NCI-H1048 (cell line): Measurements from ENCODE around the gene INPP4B.

ENCODE experiments used
- DNase-seq: peaks from one replicate; lab custom pipeline; 2025; lab: John Stamatoyannopoulos, UW

Gene INPP4B

DNA sequence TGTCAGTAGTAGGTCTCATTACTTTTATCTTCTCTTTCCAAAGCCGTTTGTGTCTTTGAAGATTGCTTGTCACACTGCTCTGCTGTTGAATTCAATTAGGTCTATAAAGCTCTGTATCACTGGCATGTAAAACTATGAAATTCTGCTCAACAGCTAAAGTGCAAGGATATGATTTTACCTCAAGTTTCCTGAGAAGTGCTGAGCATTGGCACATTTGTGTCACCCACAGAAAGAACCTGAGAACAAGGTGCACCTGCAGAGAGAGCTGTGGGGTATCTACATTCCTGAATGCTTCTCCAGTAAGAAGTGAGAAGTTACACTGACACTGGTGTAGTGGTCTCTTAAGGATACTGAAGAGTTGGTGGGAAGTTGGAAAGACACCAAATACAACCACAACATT lies 274.0 kb downstream of the INPP4B start:
- DNase-seq = no peak

DNA sequence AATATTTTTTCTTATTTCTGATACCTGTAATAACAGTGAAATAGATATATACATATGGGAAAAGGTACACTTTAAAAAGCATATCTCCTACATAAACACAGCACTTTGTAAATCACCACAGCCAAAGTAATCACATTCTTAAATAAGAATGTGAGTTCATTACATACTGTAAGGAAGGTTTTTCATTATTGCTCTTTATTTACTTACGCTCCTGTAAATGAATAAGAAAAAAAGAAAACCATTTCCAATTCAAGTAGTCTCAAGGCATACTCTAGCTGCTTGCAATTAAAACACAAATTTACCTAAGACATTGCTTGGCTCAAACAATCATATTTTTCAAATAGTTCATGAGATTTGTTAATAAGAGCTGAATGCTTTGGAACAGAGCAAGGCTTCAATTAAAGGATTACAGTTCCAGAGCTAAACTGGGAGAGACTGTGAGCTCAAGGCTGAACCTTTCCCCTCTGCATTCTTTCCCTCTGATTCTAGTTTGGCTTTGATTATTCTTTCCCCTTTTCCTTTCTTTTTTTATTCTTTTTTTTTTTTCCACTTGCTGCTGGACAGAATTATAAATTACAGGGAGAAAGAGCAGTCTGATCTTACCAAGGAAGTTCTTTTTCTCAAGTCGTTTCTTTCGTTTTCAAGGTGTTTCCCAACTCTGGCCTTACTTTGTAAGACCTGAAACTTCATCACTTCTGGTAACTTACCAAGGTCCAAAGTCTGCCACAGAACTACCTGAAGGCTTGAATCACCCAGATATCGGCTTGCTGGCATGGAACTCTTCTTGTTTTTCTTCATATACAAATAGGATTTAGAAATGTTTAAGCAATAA lies 278.3 kb downstream of the INPP4B start:
- peak; percentile 1 for DNase-seq

DNA sequence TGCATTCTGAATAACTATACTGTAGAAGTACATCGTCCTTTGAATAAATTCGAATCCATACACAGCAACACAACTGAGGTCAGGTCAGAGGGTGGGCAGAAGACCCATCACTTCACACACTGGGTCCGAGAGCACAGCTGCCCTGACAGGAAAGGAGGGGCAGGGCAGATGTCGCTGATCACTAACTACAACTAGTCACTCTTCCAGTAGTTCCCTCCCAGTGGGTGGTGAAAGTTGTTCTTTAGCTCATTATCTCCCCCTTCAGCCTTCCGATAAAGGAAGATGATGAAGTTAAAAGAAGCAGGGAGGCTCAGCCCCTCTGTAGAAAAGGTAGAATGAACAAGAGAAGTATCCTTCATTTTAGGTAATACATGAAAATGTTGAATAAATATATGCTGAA lies 278.9 kb downstream of the INPP4B start:
- DNase-seq = no peak

DNA sequence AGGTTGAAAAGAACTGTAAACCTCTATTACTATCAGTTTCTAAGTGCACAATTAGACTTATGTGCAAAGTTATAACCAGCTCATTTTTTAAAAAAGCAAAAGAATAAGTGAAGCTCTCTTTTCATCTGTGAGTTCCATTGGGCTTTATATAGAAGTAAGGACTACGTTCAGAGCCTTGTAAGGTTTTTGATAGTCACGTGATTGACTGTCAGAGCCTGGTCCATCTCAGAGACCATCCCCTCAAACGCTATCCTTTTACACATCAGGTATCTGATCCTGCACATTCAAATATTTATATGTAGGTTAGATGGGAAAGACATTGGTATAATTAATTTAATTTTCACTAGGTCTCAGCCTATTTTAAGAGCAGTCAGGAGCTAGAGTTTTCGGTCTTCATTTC lies 279.3 kb downstream of the INPP4B start:
- no peak for DNase-seq

DNA sequence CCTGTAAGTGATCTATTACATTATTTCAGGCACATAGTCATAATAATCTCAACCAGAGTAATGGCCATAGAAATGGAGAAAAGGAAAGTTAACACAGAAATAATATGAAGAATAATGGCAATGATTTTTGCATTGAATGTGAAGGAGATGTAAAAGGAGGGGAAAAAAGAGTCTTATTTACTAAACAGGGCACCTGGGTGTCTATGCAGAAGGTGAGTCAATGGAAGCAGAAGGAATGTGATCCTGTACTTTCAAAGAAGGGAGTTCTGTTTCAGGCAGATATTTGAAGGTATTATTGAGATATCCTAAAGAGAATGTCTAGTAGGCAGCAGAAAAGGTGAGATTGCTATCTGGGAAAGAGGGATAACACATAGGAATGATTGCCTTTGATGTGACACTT lies 279.9 kb downstream of the INPP4B start:
- no peak for DNase-seq

DNA sequence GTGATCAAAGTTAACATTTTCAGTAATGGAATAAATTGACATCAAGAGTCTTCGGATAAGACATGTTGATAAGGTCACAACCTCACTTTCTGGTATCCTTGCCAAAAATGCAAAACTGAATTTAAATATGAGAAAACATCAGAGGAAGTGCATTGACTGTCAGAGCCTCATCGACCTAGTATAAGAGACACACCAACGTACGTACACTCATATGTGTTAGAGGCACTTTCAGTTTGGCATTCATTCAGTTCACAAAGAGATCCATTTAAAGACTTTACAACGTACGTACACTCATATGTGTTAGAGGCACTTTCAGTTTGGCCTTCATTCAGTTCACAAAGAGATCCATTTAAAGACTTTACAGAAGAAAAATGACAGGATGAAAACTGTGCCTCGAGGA lies 280.3 kb downstream of the INPP4B start:
- peak; percentile 17 for DNase-seq

DNA sequence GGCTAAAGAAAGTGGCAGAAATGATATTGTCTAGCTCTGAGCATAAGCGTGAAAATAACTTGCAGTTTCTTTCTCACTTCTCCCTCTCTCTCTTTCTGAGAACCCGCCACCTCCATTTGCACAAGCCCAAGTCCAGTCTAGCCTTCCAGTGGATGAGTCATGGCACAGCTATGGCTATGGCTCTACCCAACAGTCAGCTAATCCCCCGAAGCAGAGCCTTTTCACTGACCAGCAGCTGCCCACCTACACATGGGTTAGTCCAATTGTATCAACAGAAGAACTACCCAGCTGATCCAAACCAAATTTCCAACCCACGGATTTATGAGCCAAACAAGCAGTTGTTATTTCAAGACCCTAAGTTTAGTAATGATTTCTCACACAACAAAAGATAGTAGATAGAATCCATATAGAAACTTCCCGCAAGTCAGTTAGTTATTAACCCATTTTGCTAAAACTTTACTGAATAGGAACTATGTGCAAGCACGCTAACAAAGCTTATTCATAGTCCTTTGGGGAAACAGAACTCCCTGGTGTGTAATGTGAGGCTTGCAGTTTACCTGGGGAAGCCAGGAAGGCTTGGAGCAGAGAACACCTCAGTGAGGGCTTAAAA lies 282.3 kb downstream of the INPP4B start:
- no peak for DNase-seq

DNA sequence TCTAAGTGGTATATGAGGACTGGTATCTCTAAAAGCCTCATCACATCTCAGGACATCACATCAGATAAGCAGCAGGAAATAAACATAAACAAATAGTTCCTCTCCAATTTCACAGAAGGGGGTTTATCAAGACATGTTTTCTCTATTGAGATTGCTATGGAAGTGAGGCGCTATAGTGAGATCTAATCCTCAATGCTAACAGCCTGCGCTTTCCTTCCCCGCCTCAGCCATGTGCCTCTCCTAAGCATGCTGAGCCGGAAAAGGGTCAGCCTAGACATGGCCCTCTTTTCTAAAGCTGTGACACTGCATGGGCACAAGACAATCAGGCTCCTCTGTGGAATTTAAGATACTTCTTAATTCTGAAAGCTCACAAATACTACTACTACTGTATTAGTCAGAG lies 286.1 kb downstream of the INPP4B start:
- no peak for DNase-seq

DNA sequence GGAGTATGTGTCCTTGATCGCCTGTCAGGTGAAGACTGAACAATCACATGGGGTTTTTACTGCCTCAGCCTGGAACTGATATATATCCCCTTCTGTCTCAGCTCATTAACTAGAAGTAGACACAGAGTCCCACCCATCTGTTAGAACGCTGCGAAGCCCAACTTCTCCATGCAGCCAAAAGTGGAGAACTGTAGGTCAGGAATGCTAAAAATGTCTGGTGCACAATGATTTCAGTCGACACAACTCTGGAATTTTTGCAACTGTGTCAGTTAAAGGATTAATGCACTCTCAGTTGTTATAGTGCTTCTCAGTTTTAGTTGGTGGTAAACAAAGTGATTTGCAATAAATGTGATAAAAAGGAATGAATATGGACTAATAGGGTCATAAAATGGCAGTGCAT lies 287.2 kb downstream of the INPP4B start:
- no peak for DNase-seq

DNA sequence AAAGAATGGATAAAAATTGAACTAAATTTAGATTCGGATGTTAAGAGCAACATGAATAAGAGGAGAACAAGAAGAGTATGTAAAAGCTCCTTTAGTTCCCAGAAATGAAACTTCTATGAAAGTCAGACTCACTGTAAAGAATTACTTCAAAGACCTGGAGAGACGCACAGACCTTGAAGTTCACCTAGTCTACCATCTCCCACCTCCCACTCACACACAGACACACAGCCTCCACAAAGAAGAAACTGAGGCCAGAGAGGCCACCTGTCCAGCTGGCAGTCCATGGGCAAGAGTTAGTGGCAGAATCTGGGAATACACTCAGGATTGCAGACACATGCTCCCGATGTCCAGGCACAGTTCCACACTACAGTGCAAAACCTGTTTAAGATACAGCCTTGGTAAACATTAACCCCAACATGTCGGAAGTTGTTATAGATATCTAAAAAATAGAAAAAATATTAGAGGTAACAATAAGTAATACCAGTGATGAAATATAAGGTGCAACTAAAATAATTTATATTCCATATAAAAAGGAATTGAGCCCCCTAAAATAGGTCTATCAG lies 288.8 kb downstream of the INPP4B start:
- DNase-seq = no peak

DNA sequence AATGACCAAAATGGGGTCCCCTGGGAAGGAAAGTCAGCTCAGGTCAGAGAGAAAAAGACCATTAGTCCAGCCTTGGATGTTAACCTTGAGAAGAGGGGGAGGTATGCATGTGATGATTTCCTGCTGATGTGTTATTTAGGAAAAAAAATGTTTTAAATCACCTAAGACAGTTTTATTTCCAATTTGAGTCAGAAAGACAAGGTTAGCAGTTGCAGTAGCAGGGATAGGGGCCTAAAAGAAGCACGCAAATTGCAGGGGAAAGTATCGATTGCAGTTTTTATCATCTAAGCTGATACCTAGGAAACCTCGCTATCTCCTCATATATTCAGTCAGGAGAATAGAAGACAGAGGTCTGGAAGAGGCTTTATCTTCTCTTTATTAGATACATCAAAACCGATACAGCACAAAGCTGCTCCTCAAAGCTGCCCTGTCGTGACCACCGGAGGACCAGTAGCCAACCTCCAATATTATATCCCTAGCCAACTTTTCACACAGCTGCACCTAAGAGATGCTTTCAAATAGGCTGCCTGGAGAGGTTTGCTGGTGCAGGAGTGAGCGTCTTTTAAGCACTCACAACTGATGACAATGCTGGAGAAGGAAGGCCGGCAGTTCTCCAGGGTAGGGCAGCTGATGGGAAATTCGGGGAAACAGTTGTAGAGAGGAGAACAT lies 289.4 kb downstream of the INPP4B start:
- no peak for DNase-seq

DNA sequence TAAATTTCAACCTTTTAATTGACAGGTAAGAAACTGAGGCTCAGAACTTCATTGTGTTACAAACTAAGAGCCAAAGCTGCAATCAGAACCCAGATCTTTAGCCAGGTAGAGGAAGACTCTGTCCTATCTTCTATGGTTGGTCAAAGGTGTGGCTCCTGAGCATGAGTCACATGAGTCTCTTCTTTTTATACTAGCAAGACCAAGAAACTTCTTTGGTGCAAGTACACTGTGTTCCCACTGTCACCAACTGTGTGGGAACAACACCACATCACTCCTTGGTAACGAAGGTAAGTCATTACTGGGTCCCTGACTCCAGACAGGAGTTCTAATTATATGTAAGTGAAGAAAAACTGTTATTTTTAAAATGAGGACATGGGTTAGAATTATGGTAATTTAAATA lies 290.1 kb downstream of the INPP4B start:
- DNase-seq = no peak

DNA sequence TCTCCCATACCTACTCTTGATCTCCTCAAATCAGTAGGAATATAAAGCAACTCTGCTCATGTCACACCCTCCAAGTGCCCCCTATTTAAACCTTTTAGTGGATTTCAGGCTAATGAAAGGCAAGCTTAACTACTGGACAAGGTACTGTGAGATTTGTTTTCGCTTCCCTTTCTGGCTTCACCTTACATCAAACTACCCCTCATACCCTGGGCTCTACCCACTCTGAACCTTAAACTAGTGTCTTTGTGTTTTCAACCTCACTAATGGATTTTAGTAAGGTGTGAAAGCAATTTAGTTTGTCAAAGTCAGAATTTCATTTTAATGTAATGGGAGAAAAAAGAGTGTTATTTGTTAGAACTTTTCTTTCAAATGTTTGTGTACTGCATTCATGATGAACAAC lies 291.7 kb downstream of the INPP4B start:
- no peak for DNase-seq

DNA sequence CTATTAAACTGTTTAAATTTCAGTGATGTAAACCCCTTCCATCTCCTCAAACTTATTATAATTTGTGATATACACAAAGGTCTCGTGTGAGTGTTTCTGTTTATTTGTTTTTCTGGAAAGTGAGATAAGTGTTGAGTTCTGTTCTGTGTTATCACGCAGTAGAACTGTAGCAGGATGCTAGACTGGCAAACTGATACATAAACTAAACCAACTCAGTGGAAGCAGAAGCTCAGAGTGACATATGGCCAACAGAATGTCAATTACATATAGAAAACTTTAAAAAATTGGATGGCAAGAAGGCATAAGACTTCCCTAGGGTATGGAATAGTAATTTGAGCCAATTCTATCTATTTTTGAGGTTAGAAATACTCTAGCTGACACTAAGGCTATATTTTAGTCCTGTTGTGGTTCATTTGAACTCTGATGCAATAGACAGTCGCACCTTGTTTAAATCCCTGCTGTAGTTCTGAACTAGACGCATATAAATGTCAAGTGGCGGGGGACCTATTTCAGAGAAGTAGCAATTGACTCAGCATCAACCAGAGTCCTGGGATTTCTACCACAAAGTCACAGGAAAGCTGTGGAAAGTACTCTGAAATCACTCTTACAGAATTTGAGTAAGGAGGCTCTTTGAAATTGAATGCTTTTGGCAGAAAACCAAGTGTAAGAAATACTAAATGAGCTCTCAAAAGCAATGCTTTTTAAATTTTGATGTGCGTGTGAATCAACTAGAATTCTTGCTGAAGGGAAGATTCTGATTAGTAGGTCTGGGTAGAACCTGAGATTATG lies 294.4 kb downstream of the INPP4B start:
- no peak for DNase-seq

DNA sequence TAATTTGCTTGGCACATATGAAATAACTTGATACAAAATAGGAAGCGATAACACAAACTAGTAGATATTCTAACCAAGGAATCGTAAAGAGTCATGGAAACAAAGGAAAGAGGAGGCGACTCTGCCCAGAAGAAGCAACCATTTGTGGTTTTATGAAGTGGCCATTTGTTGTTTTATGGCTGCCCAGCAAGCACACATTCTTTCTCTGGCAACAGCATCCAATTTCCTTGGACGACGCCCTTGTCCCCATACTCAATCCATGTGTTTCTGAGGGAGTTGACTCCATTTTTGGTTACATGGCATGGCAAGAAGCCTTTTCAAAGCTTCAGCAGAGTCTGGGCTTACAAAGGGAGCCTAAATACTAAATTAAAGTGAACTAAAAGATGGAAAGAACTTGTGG lies 295.1 kb downstream of the INPP4B start:
- DNase-seq = no peak

DNA sequence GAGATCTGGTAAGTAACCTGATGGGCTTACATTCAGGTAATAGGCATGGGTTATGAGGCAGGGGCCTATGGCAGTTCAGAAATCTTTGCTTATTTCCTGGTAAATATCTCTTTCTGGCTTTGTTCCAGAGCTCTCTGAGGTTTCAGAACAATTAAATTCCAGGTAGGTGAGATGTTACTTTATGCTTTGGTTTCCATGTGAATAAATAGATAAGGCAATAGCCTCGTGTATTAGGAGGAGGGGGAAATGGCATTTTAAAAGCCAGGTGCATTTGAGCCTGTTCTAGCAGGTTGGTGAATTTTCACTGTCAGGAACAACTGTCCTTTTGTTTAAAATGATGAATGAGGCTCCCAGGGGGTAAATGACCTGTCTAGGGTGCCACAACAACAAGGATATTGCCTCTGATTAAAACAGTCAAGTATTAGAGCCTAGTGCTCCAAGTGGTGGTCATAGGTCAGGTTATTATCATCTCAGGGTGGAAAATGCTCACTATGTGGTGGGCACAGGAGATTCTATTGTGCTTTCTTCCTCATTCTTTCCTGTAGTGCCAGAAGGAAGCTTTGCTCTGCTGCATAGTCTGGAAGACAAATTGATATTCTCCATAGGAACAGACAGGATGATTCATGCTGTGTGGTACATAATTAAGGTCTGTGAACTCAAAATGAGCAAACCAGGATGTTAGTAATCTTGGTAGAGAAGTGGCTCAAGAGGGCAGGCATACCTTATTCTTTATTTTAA lies 296.2 kb downstream of the INPP4B start:
- DNase-seq = peak; percentile 64

DNA sequence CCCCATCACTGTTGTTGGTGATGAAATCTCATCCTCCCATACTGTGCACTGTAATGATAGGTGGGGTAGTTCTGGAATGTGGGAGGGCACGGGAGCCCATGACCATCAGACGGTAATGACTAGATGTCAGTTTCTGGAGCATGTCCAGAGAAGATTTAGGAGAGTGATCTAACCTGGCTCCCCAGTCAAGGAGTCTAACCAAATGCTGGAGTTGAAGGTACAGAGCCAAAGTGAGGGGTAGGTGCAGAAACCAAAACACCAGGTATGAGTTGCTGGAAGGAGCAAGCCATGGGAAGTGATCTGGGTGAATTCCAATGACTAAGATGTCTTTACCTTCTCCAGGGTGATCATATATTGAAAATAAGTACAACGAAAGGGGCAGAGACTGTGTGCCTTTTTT lies 296.9 kb downstream of the INPP4B start:
- DNase-seq = no peak

DNA sequence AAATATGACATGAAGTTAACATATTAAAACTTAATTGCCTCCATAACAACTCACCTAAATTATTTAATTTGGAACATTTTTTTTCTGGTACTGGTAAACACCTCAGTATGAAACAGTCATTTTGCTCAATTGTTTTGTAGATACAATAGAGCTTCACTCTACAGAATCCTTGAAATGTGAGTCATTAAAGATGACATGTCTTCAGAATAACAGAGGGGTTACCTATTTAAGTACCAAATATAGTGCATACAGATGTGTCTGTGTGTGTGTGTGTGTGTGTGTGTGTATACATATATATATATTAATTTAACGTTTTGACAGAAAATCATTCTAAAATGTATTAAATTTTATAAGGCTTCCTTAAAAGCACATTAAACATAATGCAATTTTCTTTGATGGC lies 297.6 kb downstream of the INPP4B start:
- no peak for DNase-seq

DNA sequence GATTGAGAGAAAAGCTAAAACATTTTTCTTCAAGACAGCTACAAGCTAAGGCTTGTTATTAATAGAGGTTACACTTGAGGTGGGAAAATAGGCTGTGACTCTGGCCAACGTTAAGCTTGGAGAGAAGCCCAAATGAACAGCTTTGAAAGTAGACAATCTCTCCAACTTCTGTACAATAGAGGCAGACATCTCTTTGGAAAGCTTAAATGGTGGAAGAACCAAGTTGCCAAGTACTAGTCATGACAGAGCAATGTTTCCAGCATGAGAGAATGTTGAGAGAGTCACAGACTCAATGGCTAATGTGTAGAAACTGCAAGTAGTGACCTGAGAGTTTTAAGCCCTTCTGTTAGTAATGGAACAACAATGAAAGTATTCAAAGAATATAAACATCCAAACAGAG lies 298.1 kb downstream of the INPP4B start:
- DNase-seq = no peak

DNA sequence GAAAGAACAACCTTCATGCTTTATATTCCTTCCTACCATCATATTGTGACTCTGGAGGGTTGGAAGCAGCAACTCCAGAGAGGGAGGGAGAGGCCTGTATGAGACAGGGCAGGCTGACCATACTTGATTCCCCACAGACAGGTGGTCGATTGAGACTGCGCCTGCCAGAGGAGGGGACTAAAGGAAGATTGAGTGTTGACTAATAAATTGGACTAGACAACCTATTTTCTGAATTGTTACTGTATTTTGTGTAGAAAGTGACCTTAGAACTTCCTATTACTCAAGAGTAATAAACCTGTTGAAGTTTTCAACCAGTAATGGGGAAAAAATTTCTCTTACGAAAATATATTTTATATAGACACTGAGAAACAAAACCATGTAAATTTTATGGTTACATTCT lies 301.5 kb downstream of the INPP4B start:
- no peak for DNase-seq

DNA sequence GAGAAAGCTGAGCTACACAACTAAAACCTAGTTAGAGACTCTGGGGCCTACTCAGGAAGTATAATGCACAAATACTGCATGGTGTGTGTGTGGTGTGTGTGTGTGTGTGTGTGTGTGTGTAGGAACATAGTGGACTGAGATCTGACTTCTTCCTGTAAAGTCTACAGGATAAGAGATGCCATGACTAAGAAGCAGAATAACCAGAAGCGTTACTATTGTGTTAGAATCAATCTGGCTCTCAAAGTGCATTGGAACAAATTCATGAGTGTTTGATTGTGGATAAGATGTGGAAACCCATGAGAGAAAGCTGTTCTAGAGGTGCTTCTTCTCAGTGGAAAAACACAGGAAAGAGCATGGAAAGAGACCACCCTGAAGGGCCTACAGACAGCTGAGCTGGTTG lies 302.1 kb downstream of the INPP4B start:
- no peak for DNase-seq

DNA sequence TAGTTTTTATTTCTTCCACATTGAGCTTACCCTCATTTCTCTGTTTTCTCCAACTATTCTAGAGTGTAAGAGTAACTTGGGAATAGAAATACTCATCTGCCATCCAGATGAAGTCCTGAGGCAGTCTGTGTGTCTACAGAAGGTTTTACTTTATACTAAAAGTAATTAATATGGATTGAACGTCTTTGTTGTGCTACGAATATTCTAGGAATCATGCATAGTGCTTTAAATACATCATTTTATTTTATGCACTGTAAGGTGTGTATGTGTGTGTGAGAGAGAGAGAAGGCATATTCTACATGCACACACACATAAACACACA lies 305.7 kb downstream of the INPP4B start:
- no peak for DNase-seq
